AG09319 (cell line): ENCODE data around the gene CPT1C.

ENCODE experiments used
- DNase-seq: peaks from one replicate; pipeline ENCODE4 v3.0.0-alpha.2; 2010; ENCODE audit warnings: low read depth; ENCODE audit errors: extremely low read depth
- TF ChIP-seq, protein P1 (sequence below): IDR thresholded peaks from 2 replicates; pipeline ENCODE4 v1.5.1; 2011; ENCODE audit warnings: low read depth, mild to moderate bottlenecking, inconsistent platforms, low read length, moderate library complexity

Gene CPT1C

DNA sequence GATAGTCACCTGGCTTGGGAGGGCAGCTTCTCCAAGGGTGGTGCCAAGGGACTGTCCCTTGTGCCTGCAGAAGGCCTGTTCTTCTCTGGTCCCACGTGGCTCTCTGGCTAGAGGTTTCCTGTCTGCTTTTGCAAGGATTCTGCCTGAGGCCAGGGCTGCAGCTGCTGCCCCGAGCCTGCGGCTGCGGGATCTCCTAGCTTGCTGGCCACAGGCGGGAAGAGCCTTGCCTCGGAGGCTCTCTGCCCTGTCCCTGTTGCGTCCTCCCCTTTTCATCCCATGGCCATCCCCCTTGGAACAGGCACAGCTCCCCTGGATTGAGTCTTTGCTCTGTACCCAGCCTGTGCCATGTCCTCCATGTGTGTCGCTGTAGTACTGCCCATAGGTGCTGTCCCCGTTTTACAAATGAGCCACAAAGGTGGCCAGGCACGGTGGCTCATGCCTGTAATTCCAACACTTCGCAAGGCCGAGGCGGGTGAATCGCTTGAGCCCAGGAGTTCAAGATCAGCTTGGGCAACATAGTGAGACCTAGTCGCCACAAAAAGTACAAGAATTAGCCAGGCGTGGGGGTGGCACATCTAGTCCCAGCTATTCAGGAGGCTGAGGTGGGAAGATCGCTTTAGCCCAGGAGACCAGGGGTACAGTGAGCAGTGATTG, 34.3 kb upstream of the CPT1C start:
- TF ChIP-seq, protein P1, sequence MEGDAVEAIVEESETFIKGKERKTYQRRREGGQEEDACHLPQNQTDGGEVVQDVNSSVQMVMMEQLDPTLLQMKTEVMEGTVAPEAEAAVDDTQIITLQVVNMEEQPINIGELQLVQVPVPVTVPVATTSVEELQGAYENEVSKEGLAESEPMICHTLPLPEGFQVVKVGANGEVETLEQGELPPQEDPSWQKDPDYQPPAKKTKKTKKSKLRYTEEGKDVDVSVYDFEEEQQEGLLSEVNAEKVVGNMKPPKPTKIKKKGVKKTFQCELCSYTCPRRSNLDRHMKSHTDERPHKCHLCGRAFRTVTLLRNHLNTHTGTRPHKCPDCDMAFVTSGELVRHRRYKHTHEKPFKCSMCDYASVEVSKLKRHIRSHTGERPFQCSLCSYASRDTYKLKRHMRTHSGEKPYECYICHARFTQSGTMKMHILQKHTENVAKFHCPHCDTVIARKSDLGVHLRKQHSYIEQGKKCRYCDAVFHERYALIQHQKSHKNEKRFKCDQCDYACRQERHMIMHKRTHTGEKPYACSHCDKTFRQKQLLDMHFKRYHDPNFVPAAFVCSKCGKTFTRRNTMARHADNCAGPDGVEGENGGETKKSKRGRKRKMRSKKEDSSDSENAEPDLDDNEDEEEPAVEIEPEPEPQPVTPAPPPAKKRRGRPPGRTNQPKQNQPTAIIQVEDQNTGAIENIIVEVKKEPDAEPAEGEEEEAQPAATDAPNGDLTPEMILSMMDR: no peak
- no peak for DNase-seq

GRCh38 chr19:49657493-49658138, 33.3 kb upstream of the CPT1C start:
- no peak for DNase-seq
- TF ChIP-seq, protein P1: no peak

GRCh38 chr19:49658139-49658517, 32.8 kb upstream of the CPT1C start:
- DNase-seq: no peak
- TF ChIP-seq, protein P1: no peak

DNA sequence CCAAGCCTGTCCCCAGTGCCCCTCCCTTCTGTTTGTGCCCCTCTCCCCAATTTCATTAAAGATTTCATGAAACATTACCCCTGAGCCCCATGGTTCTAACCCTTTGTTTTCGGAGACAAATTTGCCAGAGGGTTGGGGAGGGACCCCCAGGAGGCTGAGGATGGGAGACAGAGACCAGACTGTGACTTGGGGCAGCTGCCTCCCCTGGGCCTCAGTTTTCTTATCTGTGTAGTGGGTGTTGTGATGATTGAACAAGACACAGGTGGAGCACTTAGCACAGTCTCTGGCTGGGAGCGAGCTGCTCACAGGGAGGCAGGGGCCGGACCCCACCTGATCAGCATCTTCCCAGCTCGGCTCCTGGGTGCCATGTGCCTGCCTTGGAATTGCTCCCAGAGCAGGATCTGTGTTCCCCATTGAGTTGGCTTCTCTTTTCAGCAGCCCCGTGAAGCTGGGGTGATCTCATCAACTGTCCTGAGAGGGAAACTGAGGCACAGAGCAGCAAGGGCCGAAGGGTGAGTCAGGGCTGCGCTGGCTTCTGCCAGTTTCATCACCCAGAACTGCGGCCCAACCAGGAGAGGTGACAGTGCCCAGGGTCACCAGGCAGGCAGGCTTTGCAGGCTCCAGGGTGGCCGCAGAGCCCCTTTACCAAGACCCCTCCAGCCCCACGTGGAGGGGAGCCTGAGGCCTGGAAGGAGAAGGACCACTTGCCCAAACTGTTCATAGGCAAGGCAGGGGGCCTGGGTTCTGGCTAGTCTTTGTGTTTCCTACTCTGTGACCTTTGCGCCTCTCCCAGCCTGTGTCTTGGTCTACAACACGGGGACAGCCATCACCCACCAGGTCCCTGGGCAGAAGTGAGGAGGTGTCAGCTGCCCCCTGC, 32.1 kb upstream of the CPT1C start:
- TF ChIP-seq, protein P1: no peak
- no peak for DNase-seq

GRCh38 chr19:49660338-49660961, 30.5 kb upstream of the CPT1C start:
- DNase-seq: no peak
- TF ChIP-seq, protein P1: no peak

GRCh38 chr19:49662011-49662410, 28.9 kb upstream of the CPT1C start:
- no peak for DNase-seq
- TF ChIP-seq, protein P1: no peak
